ENCODE results near the gene CETP. TPM values are rescaled to one million over a fixed set of nuclear protein-coding genes. Genes with fewer than 3 reads are reported as not detected.

CETP gene
- total and polyA plus RNA-seq, 2 of the 8 experiments (the other 6 are each of a cell fraction or from before 2014, with no cell fraction given): not detected

GRCh38 chr16:56972403-56973293, 10.9 kb downstream of the CETP start:
- Histone ChIP-seq H4K8ac (ENCODE audit: extremely low read depth, insufficient read depth, low read length) (no peak overlapping the region), H3K36me3 (ENCODE audit: control insufficient read depth in 2 of 4, insufficient read depth in 4 of 4, low read length in 3 of 4) (no peaks in the 10 kb centered on the region), H3K18ac (ENCODE audit: extremely low read depth, low read length) (no peak overlapping the region), H4K5ac (ENCODE audit: insufficient read length, low read depth, low read length) (no peak overlapping the region), H3K23ac (ENCODE audit: insufficient read length) (no peak overlapping the region), H3K9ac (replicated peaks in 1 of 4; ENCODE audit: extremely low read depth in 1 of 4, low read depth in 3 of 4, low read length in 3 of 4) (no peak overlapping the region), H3K4ac (replicated peaks; ENCODE audit: insufficient read length, low read depth, low read length) (no peak overlapping the region), H2BK20ac (ENCODE audit: low read length) (no peak overlapping the region), H2BK12ac (ENCODE audit: low read depth, low read length) (no peak overlapping the region), H3K9me3 (ENCODE audit: insufficient read depth in 2 of 2, low read depth in 1 of 2, low read length in 1 of 2) (no peaks in the 10 kb centered on the region), H3K23me2 (ENCODE audit: low read depth, low read length) (no peaks in the 10 kb centered on the region), H4K20me1 (replicated peaks in 1 of 2; ENCODE audit: control insufficient read depth in 1 of 2, insufficient read depth in 2 of 2, low read length in 2 of 2) (no peaks in the 10 kb centered on the region), H4K91ac (replicated peaks; ENCODE audit: insufficient read length, low read length) (no peak overlapping the region), H3K79me2 (ENCODE audit: control insufficient read depth in 1 of 2, insufficient read depth in 2 of 2, low read length in 2 of 2) (no peaks in the 10 kb centered on the region), H2BK120ac (replicated peaks; ENCODE audit: low read depth, low read length) (no peak overlapping the region), H2AFZ (ENCODE audit: low read length) (no peak overlapping the region), H3K14ac (ENCODE audit: insufficient read length) (no peak overlapping the region), H3K27me3 (replicated peaks in 1 of 4; ENCODE audit: control insufficient read depth in 3 of 4, extremely low read depth in 1 of 4, insufficient read depth in 3 of 4, low read length in 3 of 4) (no peaks in the 10 kb centered on the region; a peak in 2 of 7 replicates), H3K79me1 (ENCODE audit: low read depth, low read length) (no peaks in the 10 kb centered on the region), H3K56ac (replicated peaks; ENCODE audit: insufficient read length, low read depth, low read length) (no peak overlapping the region), H3K4me3 (ENCODE audit: extremely low read depth in 1 of 4, insufficient read depth in 2 of 4, low read depth in 3 of 4, low read length in 4 of 4) (no peak overlapping the region), H2AK5ac (ENCODE audit: low read depth, low read length) (no peak overlapping the region), H2BK15ac (ENCODE audit: low read length) (no peak overlapping the region), H3K4me2 (ENCODE audit: insufficient read depth in 1 of 2, low read depth in 2 of 2, low read length in 2 of 2) (no peak overlapping the region), H2BK5ac (ENCODE audit: low read depth, low read length) (no peak overlapping the region), H3K27ac (ENCODE audit: low read depth, low read length) (no peak overlapping the region), H3K4me1 (replicated peaks in 1 of 4; ENCODE audit: control insufficient read depth in 3 of 4, insufficient read depth in 4 of 4, low read length in 3 of 4) (no peaks in the 10 kb centered on the region)
- WGBS, 2 experiments (ENCODE audit: extremely low coverage in 1 of 2, insufficient coverage in 1 of 2, insufficient read length in 1 of 2, insufficient replicate concordance in 2 of 2, low coverage in 1 of 2, low lambda C conversion rate in 2 of 2, missing lambda C conversion rate in 1 of 2): 91% methylated on average over 18 of the region's 18 CpGs; no CpG with 5 or more reads in 1 of the 2 experiments
- no peak for DNase-seq (ENCODE audit: low read depth in 1 of 2, low spot score in 2 of 2)
- FAIRE-seq: no peak
- TF ChIP-seq CEBPB (IDR thresholded peaks at IDR 0.05; ENCODE audit: low read depth, low read length): no peak
- ChIA-PET POLR2A (ENCODE audit: partially characterized antibody) (interaction anchor here (0.8 to 1.2 kb wide), 2 partner anchors 41 to 167 kb away, joined by 3 read pairs; partner anchors contain the start of gene HERPUD1), CTCF (ENCODE audit: partially characterized antibody) (interaction anchor here (0.7 to 1.8 kb wide), 3 partner anchors 8 to 32 kb away, joined by 3 to 7 read pairs (median 4); no protein-coding TSS in a partner anchor)
